Glutamatergic neuron (in vitro differentiated cells): ENCODE data around the gene HJURP. TPM values are rescaled to one million over a fixed set of nuclear protein-coding genes. Genes with fewer than 3 reads are reported as not detected.
A peak's percentile ranks its signal among the peaks of the same experiment; 100 is the strongest.
"Not testable (repeated sequence)": the region's sequence is repeated elsewhere in the genome, so short reads cannot be mapped to it uniquely, and the experiment has no call there.

Source experiments
- DNase-seq: peaks from one replicate; pipeline ENCODE4 v3.0.0; 2022
- H3K27ac Mint-ChIP-seq: one replicate; pipeline ENCODE4 v1.8.0; 2020; ENCODE audit warnings: mild to moderate bottlenecking, mixed read lengths, inconsistent platforms; ENCODE audit not compliant: unreplicated experiment
- H3K27me3 Mint-ChIP-seq: one replicate; pipeline ENCODE4 v1.8.0; 2020; ENCODE audit warnings: mild to moderate bottlenecking, moderate library complexity, mixed read lengths, inconsistent platforms; ENCODE audit not compliant: unreplicated experiment
- H3K36me3 Mint-ChIP-seq: one replicate; pipeline ENCODE4 v1.8.0; 2020; ENCODE audit warnings: mild to moderate bottlenecking, mixed read lengths, inconsistent platforms; ENCODE audit not compliant: unreplicated experiment
- H3K4me1 Mint-ChIP-seq: one replicate; pipeline ENCODE4 v1.8.0; 2020; ENCODE audit warnings: mild to moderate bottlenecking, low read depth, mixed read lengths, inconsistent platforms; ENCODE audit not compliant: unreplicated experiment
- H3K4me3 Mint-ChIP-seq: one replicate; pipeline ENCODE4 v1.8.0; 2020; ENCODE audit warnings: mild to moderate bottlenecking, mixed read lengths, inconsistent platforms; ENCODE audit not compliant: unreplicated experiment
- H3K9me3 Mint-ChIP-seq: one replicate; pipeline ENCODE4 v1.8.0; 2020; ENCODE audit warnings: mild to moderate bottlenecking, moderate library complexity, mixed read lengths, inconsistent platforms; ENCODE audit not compliant: unreplicated experiment
- total RNA-seq: library from RNA; stranded (reverse); fragmentation: NEBNext Ultra II Directional; extraction: Animal tissue kit (Norgen Biotek cat#: 25700); gene quantifications from one replicate; pipeline ENCODE4 v1.2.1, GENCODE V29; 2021; ENCODE audit not compliant: unreplicated experiment
- TF ChIP-seq, protein P1 (sequence below): fragments of 200-600 bp; sonication (generic); IDR thresholded peaks from one replicate; pipeline ENCODE4 v1.5.0; 2021; ENCODE audit not compliant: partially characterized antibody, unreplicated experiment

HJURP gene
- total RNA-seq, 1 donor from 2014 or later = 6.9 TPM

DNA sequence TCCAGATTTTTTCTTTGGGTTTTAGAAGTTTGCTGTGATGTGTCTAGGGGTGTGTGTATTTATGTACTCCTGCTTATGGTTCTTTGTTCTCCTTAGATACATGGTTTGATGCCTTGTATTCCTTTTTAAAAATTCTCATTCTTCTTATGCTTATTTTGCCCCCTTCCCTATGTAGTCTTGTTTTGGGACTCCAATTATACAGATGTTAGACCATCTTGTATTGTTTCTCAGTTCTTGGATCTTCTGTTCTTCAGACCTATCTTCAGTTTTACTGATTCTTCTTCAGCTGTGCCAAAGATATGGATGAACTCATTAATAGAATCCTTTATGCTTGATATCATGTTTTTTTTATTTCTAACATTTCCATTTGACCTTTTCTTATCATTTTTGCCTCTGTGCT lies 28.0 kb upstream of the HJURP start:
- Mint-ChIP-seq H3K9me3 (no peaks in the 10 kb centered on the region), H3K27me3 (no peaks in the 10 kb centered on the region), H3K4me1 (no peaks in the 10 kb centered on the region), H3K36me3 (peaks cover 6% of the 10 kb centered on the region), H3K27ac (no peak overlapping the region), H3K4me3 (no peak overlapping the region)
- TF ChIP-seq, protein P1, sequence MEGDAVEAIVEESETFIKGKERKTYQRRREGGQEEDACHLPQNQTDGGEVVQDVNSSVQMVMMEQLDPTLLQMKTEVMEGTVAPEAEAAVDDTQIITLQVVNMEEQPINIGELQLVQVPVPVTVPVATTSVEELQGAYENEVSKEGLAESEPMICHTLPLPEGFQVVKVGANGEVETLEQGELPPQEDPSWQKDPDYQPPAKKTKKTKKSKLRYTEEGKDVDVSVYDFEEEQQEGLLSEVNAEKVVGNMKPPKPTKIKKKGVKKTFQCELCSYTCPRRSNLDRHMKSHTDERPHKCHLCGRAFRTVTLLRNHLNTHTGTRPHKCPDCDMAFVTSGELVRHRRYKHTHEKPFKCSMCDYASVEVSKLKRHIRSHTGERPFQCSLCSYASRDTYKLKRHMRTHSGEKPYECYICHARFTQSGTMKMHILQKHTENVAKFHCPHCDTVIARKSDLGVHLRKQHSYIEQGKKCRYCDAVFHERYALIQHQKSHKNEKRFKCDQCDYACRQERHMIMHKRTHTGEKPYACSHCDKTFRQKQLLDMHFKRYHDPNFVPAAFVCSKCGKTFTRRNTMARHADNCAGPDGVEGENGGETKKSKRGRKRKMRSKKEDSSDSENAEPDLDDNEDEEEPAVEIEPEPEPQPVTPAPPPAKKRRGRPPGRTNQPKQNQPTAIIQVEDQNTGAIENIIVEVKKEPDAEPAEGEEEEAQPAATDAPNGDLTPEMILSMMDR = no peak
- DNase-seq = no peak

DNA sequence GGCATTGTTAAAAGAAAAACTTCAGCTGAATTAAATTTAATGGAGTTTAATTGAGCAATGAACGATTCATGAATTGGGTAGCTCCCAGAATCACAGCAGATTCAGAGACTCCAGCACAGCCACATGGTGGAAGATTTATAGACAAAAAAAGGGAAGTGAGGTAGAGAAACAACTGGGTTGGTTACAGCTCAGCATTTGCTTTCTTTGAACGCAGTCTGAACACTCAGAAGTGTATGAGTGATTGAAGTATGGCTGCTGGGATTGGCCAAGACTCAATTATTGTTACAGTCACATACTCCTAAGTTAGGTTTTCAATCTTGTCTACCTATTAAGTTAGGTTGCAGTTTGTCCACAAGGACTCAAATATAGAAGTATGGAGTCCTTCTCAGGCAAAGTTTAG lies 17.8 kb upstream of the HJURP start:
- Mint-ChIP-seq H3K36me3 (peaks cover 21% of the 10 kb centered on the region), H3K27me3 (peaks cover 11% of the 10 kb centered on the region)
- not testable (repeated sequence) for H3K4me1 Mint-ChIP-seq, H3K9me3 Mint-ChIP-seq, H3K27ac Mint-ChIP-seq, DNase-seq, H3K4me3 Mint-ChIP-seq

DNA sequence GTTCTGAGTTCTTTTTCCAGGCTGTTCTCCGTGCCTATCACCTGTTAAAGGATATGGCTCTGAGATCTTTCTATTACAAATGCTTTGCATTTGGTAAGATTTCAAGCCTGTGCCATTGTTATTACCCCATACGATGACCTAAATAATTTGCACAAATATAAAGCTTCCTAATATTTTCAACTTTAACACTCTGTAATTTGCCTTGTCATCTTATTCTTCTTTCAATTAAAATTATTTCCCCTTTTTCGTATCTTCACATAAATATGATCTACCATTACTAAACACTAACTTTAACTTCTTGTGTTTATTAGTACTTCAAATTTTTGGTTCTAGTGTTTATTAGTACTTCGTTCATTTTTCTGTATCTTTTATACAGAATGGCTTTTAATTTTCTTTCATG lies 17.1 kb upstream of the HJURP start:
- H3K27ac Mint-ChIP-seq = no peak overlapping the region
- H3K36me3 Mint-ChIP-seq = peaks cover 27% of the 10 kb centered on the region
- DNase-seq = no peak
- H3K9me3 Mint-ChIP-seq = peaks cover 3% of the 10 kb centered on the region
- no peak overlapping the region for H3K4me3 Mint-ChIP-seq
- peaks cover 11% of the 10 kb centered on the region for H3K27me3 Mint-ChIP-seq
- no peaks in the 10 kb centered on the region for H3K4me1 Mint-ChIP-seq
- TF ChIP-seq, protein P1 = no peak

DNA sequence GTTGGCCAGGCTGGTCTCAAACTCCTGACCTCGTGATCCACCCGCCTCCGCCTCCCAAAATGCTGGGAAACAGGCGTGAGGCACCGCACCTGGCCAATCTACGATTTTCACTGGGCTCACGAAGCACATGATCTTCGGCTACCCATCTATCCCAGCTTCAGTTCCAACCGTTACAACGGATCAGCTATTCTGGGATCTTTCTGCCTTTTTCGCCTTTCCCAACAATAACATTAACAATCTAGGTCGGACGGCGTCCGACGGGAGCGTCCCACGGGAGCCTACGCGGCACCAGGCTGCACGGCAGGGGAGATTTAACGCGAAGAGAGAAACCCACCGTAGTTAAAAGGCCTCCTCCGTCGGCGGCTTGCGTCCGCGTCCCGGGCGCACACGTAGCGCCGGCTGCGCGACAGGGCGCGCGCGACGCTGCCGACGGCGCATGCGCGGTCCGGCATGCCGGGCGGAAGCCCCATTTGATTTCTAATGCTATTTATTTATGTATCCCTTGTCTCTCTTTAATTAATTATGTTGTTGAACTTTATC lies 13.7 kb upstream of the HJURP start, which contains the start of gene MSL3B:
Gene MSL3B, minus strand, starts transcription at position 394 of the 540 bp plus-strand sequence.
- peak; percentile 63 for DNase-seq
- H3K27ac Mint-ChIP-seq = peak within 1 kb of the TSS; percentile 97
- peaks cover 3% of the 10 kb centered on the region for H3K9me3 Mint-ChIP-seq
- TF ChIP-seq, protein P1 = no peak
- H3K4me1 Mint-ChIP-seq = no peaks in the 10 kb centered on the region
- peak within 1 kb of the TSS; percentile 98 for H3K4me3 Mint-ChIP-seq
- peaks cover 27% of the 10 kb centered on the region for H3K36me3 Mint-ChIP-seq
- H3K27me3 Mint-ChIP-seq = peaks cover 8% of the 10 kb centered on the region

DNA sequence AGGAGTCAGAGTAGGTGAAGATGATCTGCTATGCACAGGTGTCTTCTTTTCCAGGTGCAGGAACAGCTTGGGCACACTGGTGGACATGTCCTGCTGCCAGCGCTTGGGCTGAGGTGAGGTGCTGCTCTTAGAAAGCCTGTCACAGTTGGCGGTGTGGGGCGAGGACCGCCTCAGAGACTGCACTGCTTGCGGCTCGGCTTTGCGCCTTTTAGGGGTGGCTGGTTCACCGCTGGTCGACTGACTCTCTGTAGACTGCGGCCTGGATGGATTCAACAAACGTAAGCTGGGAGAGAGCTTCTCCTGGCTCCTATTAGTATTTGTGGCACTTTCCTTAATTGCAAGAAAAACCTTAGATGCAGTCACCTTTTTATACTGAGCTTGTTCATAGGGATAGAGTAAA lies 12.1 kb upstream of the HJURP start:
- TF ChIP-seq, protein P1 = no peak
- H3K27me3 Mint-ChIP-seq = peaks cover 6% of the 10 kb centered on the region

More for the DNA sequence above, 12.1 kb upstream of the HJURP start:
- H3K9me3 Mint-ChIP-seq = peaks cover 7% of the 10 kb centered on the region
- no peak for DNase-seq
- no peak overlapping the region for H3K4me3 Mint-ChIP-seq
- no peak overlapping the region for H3K27ac Mint-ChIP-seq
- peaks cover 32% of the 10 kb centered on the region for H3K36me3 Mint-ChIP-seq
- no peaks in the 10 kb centered on the region for H3K4me1 Mint-ChIP-seq
